ENCODE data around the gene NDRG3.

Gene NDRG3

DNA sequence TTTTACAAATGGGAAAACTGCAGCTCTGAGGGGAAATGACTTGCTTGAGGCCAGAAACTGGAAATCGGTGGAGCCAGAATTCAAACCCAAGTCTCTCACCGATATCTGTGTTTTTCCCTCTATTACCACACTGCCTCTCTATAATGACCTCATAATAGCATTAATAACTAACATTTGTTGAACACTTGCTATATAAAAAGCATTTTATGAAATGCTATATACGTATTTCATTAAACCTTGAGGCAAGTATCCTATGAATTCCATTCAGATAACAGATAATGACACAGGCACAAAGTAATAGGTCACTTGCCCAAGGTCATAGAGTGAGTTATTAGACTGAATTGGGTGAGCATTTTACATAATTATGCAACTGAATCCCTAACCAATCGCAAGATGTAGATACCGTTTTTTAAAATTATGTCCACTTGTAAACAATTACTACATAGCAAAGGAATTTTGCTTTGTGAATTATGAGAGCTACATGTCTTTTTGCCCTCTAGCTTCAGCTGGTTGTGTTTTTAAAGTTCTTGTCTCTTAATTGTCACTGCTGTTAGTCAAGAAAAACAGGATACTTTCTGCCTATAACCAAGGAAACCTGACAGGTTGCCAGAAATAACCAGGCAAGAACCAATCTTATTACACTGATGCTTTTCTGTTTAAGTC is 23.0 kb upstream of the NDRG3 start:
- no peak overlapping the region for H2AFZ ChIP-seq (ENCODE audit: low read depth, low read length, severe bottlenecking)
- no peaks in the 10 kb centered on the region for H3K9me3 ChIP-seq (ENCODE audit: insufficient read depth, low read length)
- H3K27ac ChIP-seq (ENCODE audit: low read depth, low read length) = no peak overlapping the region
- peaks cover 23% of the 10 kb centered on the region for H3K79me2 ChIP-seq (ENCODE audit: insufficient read depth, low read length)
- no peak overlapping the region for H3K9ac ChIP-seq (ENCODE audit: low read length)
- peak overlapping the region; percentile 5 for H3K4me2 ChIP-seq (ENCODE audit: low read depth, low read length, poor library complexity, severe bottlenecking)
- H3F3A ChIP-seq (ENCODE audit: insufficient read depth) = 0 out of 2 replicates have a peak, but pooled peaks cover 5% of the 10 kb centered on the region
- H4K20me1 ChIP-seq (ENCODE audit: low read depth, low read length) = no peaks in the 10 kb centered on the region
- H3K27me3 ChIP-seq (ENCODE audit: low read length) = no peaks in the 10 kb centered on the region
- no peaks in the 10 kb centered on the region for H3K9me2 ChIP-seq (replicated peaks; ENCODE audit: insufficient read depth, low read length)
- H3K36me3 ChIP-seq (ENCODE audit: low read length) = peaks cover 13% of the 10 kb centered on the region; the same call in 1 of the 2 replicates
- no peak overlapping the region for H3K4me3 ChIP-seq (ENCODE audit: insufficient read depth, low read length, poor library complexity, severe bottlenecking)
- TF ChIP-seq EZH2phosphoT487 (conservative IDR thresholded peaks at IDR 0.05; ENCODE audit: low read length) = no peak
- TF ChIP-seq, protein P1, sequence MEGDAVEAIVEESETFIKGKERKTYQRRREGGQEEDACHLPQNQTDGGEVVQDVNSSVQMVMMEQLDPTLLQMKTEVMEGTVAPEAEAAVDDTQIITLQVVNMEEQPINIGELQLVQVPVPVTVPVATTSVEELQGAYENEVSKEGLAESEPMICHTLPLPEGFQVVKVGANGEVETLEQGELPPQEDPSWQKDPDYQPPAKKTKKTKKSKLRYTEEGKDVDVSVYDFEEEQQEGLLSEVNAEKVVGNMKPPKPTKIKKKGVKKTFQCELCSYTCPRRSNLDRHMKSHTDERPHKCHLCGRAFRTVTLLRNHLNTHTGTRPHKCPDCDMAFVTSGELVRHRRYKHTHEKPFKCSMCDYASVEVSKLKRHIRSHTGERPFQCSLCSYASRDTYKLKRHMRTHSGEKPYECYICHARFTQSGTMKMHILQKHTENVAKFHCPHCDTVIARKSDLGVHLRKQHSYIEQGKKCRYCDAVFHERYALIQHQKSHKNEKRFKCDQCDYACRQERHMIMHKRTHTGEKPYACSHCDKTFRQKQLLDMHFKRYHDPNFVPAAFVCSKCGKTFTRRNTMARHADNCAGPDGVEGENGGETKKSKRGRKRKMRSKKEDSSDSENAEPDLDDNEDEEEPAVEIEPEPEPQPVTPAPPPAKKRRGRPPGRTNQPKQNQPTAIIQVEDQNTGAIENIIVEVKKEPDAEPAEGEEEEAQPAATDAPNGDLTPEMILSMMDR (IDR thresholded peaks at IDR 0.05; ENCODE audit: insufficient read depth, low read length, poor library complexity, severe bottlenecking) = no peak

DNA sequence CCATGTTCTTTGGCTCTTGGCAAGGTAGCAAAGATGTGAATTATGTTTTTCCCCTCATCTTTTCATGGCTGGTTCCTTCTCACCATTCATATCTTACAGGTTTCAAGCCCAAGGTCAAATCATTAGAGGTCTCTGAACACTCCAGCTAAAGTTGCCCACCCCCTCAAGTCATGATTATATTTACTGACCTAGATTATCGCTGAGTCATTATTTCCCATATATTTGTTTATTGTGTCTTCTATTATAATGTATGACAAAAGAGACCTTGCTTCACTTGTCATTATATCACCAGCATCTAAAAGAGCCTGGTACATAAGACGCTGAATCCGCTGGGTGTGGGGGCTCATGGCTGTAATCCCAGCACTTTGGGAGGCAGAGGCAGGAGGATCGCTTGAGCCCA is 15.2 kb upstream of the NDRG3 start:
- Histone ChIP-seq H3K27ac (ENCODE audit: low read depth, low read length) (no peak overlapping the region), H3K27me3 (ENCODE audit: low read length) (no peaks in the 10 kb centered on the region), H3K79me2 (ENCODE audit: insufficient read depth, low read length) (no peaks in the 10 kb centered on the region), H3K9me2 (replicated peaks; ENCODE audit: insufficient read depth, low read length) (no peaks in the 10 kb centered on the region), H3K9ac (ENCODE audit: low read length) (no peak overlapping the region), H4K20me1 (ENCODE audit: low read depth, low read length) (no peaks in the 10 kb centered on the region), H2AFZ (ENCODE audit: low read depth, low read length, severe bottlenecking) (no peak overlapping the region), H3K4me2 (ENCODE audit: low read depth, low read length, poor library complexity, severe bottlenecking) (no peak overlapping the region), H3K9me3 (ENCODE audit: insufficient read depth, low read length) (no peaks in the 10 kb centered on the region), H3K36me3 (ENCODE audit: low read length) (peaks cover 17% of the 10 kb centered on the region; the same call in 1 of the 2 replicates), H3F3A (ENCODE audit: insufficient read depth) (peaks cover 3% of the 10 kb centered on the region; the same call in 1 of the 2 replicates), H3K4me3 (ENCODE audit: insufficient read depth, low read length, poor library complexity, severe bottlenecking) (no peak overlapping the region)
- TF ChIP-seq, protein P1 (IDR thresholded peaks at IDR 0.05; ENCODE audit: insufficient read depth, low read length, poor library complexity, severe bottlenecking) = no peak
- TF ChIP-seq EZH2phosphoT487 (conservative IDR thresholded peaks at IDR 0.05; ENCODE audit: low read length) = no peak

DNA sequence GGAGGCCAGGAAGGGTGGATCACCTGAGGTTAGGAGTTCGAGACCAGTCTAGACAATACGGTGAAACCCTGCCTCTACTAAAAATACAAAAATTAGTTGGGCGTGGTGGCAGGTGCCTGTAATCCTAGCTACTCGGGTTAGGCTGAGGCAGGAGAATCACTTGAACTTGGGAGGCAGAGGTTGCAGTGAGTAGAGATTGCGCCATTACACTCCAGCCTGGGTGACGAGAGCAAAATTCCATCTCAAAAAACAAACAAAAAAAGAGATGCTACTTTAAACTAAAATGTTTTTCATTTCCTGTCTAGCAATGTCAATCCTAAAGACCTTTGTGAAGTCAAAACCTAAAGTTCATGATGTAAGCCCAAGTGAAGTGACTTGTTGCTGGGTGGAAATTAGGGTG is 14.8 kb upstream of the NDRG3 start:
- TF ChIP-seq, protein P1 (IDR thresholded peaks at IDR 0.05; ENCODE audit: insufficient read depth, low read length, poor library complexity, severe bottlenecking) = no peak
- TF ChIP-seq EZH2phosphoT487 (conservative IDR thresholded peaks at IDR 0.05; ENCODE audit: low read length) = no peak
- Histone ChIP-seq H3K4me3 (ENCODE audit: insufficient read depth, low read length, poor library complexity, severe bottlenecking) (no peak overlapping the region), H3K79me2 (ENCODE audit: insufficient read depth, low read length) (no peaks in the 10 kb centered on the region), H3K36me3 (ENCODE audit: low read length) (peaks cover 19% of the 10 kb centered on the region; the same call in 1 of the 2 replicates), H3K27ac (ENCODE audit: low read depth, low read length) (no peak overlapping the region), H4K20me1 (ENCODE audit: low read depth, low read length) (no peaks in the 10 kb centered on the region), H3F3A (ENCODE audit: insufficient read depth) (peaks cover 3% of the 10 kb centered on the region; the same call in 1 of the 2 replicates), H3K9ac (ENCODE audit: low read length) (no peak overlapping the region), H3K9me3 (ENCODE audit: insufficient read depth, low read length) (no peaks in the 10 kb centered on the region), H3K4me2 (ENCODE audit: low read depth, low read length, poor library complexity, severe bottlenecking) (no peak overlapping the region), H2AFZ (ENCODE audit: low read depth, low read length, severe bottlenecking) (no peak overlapping the region), H3K27me3 (ENCODE audit: low read length) (no peaks in the 10 kb centered on the region), H3K9me2 (replicated peaks; ENCODE audit: insufficient read depth, low read length) (no peaks in the 10 kb centered on the region)
